Measurements from ENCODE around the gene LPAR1. TPM values are rescaled to one million over a fixed set of nuclear protein-coding genes. Genes with fewer than 3 reads are reported as not detected.

Gene LPAR1
- total RNA-seq, 1 experiment from 2014 or later = 4.9 TPM

DNA sequence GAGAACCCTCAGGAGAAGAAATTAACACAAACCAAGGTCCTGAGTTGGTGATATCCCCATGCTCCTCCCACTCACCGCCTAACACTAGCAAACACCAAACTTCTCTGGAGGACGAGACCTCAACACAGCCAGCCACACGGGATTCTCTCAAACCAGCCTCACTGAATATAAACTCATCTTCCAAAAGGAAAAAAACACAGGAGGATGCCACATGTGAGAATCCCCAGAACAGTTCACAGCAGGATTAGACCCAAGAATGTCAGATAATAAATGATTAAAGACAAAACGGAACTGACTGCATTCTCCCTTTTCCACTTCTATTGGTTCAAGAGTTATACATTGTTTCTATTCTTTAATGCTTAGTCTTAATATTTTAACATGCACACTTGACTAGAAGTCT lies 89.2 kb downstream of the LPAR1 start (continued):
- TF ChIP-seq, protein P1, sequence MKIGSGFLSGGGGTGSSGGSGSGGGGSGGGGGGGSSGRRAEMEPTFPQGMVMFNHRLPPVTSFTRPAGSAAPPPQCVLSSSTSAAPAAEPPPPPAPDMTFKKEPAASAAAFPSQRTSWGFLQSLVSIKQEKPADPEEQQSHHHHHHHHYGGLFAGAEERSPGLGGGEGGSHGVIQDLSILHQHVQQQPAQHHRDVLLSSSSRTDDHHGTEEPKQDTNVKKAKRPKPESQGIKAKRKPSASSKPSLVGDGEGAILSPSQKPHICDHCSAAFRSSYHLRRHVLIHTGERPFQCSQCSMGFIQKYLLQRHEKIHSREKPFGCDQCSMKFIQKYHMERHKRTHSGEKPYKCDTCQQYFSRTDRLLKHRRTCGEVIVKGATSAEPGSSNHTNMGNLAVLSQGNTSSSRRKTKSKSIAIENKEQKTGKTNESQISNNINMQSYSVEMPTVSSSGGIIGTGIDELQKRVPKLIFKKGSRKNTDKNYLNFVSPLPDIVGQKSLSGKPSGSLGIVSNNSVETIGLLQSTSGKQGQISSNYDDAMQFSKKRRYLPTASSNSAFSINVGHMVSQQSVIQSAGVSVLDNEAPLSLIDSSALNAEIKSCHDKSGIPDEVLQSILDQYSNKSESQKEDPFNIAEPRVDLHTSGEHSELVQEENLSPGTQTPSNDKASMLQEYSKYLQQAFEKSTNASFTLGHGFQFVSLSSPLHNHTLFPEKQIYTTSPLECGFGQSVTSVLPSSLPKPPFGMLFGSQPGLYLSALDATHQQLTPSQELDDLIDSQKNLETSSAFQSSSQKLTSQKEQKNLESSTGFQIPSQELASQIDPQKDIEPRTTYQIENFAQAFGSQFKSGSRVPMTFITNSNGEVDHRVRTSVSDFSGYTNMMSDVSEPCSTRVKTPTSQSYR (CRISPR knock-in tag; IDR thresholded peaks at IDR 0.05) = no peak
- TF ChIP-seq GRHL2 (CRISPR knock-in tag; IDR thresholded peaks at IDR 0.05; ENCODE audit: insufficient replicate concordance, severe bottlenecking) = no peak

DNA sequence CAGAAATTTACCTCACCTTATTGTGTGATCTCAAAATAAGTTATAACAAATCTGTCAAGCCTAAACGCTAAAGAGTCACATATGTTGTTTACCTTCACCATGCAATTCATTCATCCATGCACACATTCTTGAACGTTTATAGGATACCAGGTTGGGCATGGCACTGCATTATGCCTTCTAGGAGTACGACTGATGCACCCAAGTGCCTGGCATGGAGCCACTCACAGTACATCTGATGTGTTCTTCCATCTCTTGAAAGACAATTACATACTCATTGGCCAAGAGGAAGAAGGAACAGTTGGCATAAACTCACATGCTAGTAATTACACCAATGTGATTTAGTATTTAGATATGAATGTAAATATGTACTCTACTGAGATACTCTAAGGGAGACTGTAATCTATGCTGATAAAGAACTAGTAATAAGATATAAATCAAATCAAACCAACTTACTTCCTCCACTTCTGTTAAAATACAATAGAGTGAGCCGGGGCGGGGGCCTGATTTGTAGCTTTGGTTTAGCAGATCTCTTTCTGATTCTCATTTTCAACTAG lies 90.7 kb downstream of the LPAR1 start:
- Mint-ChIP-seq H3K4me3 (no peak overlapping the region), H3K4me1 (peaks cover 35% of the 10 kb centered on the region), H3K9me3 (no peaks in the 10 kb centered on the region), H3K36me3 (no peaks in the 10 kb centered on the region), H3K27ac (no peak overlapping the region; the same call in 1 of the 2 replicates), H3K27me3 (ENCODE audit: low read depth) (no peaks in the 10 kb centered on the region)
- ChIA-PET POLR2A (no interaction called here), CTCF (no interaction called here)
- ATAC-seq (no peak), DNase-seq (ENCODE audit: low spot score) (no peak)
- TF ChIP-seq FOXP1 (CRISPR knock-in tag; IDR thresholded peaks at IDR 0.05; ENCODE audit: borderline replicate concordance) = no peak
- TF ChIP-seq ZNF232 (CRISPR knock-in tag; IDR thresholded peaks at IDR 0.05) = no peak
- TF ChIP-seq, protein P2, sequence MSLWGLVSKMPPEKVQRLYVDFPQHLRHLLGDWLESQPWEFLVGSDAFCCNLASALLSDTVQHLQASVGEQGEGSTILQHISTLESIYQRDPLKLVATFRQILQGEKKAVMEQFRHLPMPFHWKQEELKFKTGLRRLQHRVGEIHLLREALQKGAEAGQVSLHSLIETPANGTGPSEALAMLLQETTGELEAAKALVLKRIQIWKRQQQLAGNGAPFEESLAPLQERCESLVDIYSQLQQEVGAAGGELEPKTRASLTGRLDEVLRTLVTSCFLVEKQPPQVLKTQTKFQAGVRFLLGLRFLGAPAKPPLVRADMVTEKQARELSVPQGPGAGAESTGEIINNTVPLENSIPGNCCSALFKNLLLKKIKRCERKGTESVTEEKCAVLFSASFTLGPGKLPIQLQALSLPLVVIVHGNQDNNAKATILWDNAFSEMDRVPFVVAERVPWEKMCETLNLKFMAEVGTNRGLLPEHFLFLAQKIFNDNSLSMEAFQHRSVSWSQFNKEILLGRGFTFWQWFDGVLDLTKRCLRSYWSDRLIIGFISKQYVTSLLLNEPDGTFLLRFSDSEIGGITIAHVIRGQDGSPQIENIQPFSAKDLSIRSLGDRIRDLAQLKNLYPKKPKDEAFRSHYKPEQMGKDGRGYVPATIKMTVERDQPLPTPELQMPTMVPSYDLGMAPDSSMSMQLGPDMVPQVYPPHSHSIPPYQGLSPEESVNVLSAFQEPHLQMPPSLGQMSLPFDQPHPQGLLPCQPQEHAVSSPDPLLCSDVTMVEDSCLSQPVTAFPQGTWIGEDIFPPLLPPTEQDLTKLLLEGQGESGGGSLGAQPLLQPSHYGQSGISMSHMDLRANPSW (CRISPR knock-in tag; conservative IDR thresholded peaks at IDR 0.05; ENCODE audit: low read depth) = no peak
- TF ChIP-seq, protein P3, sequence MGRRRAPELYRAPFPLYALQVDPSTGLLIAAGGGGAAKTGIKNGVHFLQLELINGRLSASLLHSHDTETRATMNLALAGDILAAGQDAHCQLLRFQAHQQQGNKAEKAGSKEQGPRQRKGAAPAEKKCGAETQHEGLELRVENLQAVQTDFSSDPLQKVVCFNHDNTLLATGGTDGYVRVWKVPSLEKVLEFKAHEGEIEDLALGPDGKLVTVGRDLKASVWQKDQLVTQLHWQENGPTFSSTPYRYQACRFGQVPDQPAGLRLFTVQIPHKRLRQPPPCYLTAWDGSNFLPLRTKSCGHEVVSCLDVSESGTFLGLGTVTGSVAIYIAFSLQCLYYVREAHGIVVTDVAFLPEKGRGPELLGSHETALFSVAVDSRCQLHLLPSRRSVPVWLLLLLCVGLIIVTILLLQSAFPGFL (CRISPR knock-in tag; IDR thresholded peaks at IDR 0.05; ENCODE audit: borderline replicate concordance) = no peak
- TF ChIP-seq ZNF396 (CRISPR knock-in tag; IDR thresholded peaks at IDR 0.05; ENCODE audit: borderline replicate concordance) = no peak
- no peak for TF ChIP-seq PRRX2 (CRISPR knock-in tag; IDR thresholded peaks at IDR 0.05)
- TF ChIP-seq EMX1 (CRISPR knock-in tag; IDR thresholded peaks at IDR 0.05) = no peak
- no peak for TF ChIP-seq SP1 (CRISPR knock-in tag; conservative IDR thresholded peaks at IDR 0.05)
- TF ChIP-seq, protein P4, sequence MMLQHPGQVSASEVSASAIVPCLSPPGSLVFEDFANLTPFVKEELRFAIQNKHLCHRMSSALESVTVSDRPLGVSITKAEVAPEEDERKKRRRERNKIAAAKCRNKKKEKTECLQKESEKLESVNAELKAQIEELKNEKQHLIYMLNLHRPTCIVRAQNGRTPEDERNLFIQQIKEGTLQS (CRISPR knock-in tag; conservative IDR thresholded peaks at IDR 0.05) = no peak

DNA sequence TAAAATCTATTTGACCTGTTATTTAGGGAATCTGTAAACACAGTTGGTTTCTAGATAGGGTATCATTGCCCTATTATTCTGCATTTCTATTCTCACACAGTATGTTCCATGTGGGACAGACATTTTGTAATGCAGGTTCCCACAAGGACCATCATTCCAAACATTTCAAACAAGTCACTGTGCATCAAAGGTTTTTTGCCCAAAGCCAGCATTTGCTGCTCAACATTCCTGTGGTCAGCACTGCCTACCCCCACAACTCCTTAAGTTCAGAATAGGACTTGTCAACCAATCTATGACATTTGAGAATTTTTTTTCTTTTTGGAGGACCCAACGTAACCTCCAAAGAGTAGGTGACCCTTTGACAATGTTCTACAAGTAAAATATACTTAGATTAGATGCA lies 95.7 kb downstream of the LPAR1 start:
- H3K27me3 Mint-ChIP-seq (ENCODE audit: low read depth) = no peaks in the 10 kb centered on the region
- no peak for DNase-seq (ENCODE audit: low spot score)
- CTCF ChIA-PET = no interaction called here
- POLR2A ChIA-PET = no interaction called here
- H3K4me1 Mint-ChIP-seq = peaks cover 11% of the 10 kb centered on the region
- H3K9me3 Mint-ChIP-seq = 0 out of 2 replicates have a peak, but pooled peaks cover 5% of the 10 kb centered on the region
- H3K27ac Mint-ChIP-seq = no peak overlapping the region
- H3K36me3 Mint-ChIP-seq = peaks cover 13% of the 10 kb centered on the region; the same call in 1 of the 2 replicates
- no peak overlapping the region for H3K4me3 Mint-ChIP-seq
- no peak for ATAC-seq
- TF ChIP-seq, protein P1 (CRISPR knock-in tag; IDR thresholded peaks at IDR 0.05) = no peak
- TF ChIP-seq NR3C1 (CRISPR knock-in tag; conservative IDR thresholded peaks at IDR 0.05; ENCODE audit: low read depth) (no peak), FOXP1 (CRISPR knock-in tag; IDR thresholded peaks at IDR 0.05; ENCODE audit: borderline replicate concordance) (no peak), SMAD3 (CRISPR knock-in tag; IDR thresholded peaks at IDR 0.05; ENCODE audit: borderline replicate concordance) (no peak), MXD4 (CRISPR knock-in tag; IDR thresholded peaks at IDR 0.05; ENCODE audit: borderline replicate concordance) (no peak), NFYB (CRISPR knock-in tag; conservative IDR thresholded peaks at IDR 0.05; ENCODE audit: low read depth) (no peak), CBFB (CRISPR knock-in tag; IDR thresholded peaks at IDR 0.05; ENCODE audit: low read depth) (no peak), NFE2L1 (CRISPR knock-in tag; IDR thresholded peaks at IDR 0.05) (no peak)
- TF ChIP-seq, protein P5, sequence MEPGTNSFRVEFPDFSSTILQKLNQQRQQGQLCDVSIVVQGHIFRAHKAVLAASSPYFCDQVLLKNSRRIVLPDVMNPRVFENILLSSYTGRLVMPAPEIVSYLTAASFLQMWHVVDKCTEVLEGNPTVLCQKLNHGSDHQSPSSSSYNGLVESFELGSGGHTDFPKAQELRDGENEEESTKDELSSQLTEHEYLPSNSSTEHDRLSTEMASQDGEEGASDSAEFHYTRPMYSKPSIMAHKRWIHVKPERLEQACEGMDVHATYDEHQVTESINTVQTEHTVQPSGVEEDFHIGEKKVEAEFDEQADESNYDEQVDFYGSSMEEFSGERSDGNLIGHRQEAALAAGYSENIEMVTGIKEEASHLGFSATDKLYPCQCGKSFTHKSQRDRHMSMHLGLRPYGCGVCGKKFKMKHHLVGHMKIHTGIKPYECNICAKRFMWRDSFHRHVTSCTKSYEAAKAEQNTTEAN (CRISPR knock-in tag; IDR thresholded peaks at IDR 0.05) = no peak
- TF ChIP-seq, protein P6, sequence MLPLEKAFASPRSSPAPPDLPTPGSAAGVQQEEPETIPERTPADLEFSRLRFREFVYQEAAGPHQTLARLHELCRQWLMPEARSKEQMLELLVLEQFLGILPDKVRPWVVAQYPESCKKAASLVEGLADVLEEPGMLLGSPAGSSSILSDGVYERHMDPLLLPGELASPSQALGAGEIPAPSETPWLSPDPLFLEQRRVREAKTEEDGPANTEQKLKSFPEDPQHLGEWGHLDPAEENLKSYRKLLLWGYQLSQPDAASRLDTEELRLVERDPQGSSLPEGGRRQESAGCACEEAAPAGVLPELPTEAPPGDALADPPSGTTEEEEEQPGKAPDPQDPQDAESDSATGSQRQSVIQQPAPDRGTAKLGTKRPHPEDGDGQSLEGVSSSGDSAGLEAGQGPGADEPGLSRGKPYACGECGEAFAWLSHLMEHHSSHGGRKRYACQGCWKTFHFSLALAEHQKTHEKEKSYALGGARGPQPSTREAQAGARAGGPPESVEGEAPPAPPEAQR (CRISPR knock-in tag; IDR thresholded peaks at IDR 0.05) = no peak
